NT2/D1 (cell line): ENCODE data around the gene KCNG4.

Experiments used
- DNase-seq: peaks from one replicate; pipeline ENCODE4 v3.0.0-alpha.2; 2011; ENCODE audit warnings: low read depth, low spot score
- H3K27me3 ChIP-seq: 2 replicates; pipeline ENCODE4 v1.6.0; 2011; ENCODE audit warnings: mild to moderate bottlenecking; ENCODE audit not compliant: insufficient read length, insufficient read depth
- H3K36me3 ChIP-seq: 2 replicates; pipeline ENCODE4 v1.6.1; 2011; ENCODE audit warnings: mild to moderate bottlenecking, low read length, mixed read lengths; ENCODE audit not compliant: insufficient read depth, insufficient read length
- H3K4me1 ChIP-seq: 2 replicates; pipeline ENCODE4 v1.5.1; 2011; ENCODE audit not compliant: insufficient read depth, insufficient read length
- H3K4me3 ChIP-seq: 2 replicates; pipeline ENCODE4 v1.5.1; 2011; ENCODE audit warnings: low read depth; ENCODE audit not compliant: insufficient read length
- H3K9ac ChIP-seq: 2 replicates; pipeline ENCODE4 v1.6.0; 2011; ENCODE audit warnings: low read depth; ENCODE audit not compliant: insufficient read length
- H3K9me3 ChIP-seq: 2 replicates; pipeline ENCODE4 v1.5.1; 2011; ENCODE audit warnings: mild to moderate bottlenecking, low read length; ENCODE audit not compliant: insufficient read depth
- SUZ12 ChIP-seq: IDR thresholded peaks from 2 replicates; pipeline ENCODE4 v1.6.1; 2011; ENCODE audit not compliant: insufficient read length, insufficient read depth; ENCODE audit errors: extremely low read depth
- YY1 ChIP-seq: IDR thresholded peaks from 2 replicates; pipeline ENCODE4 v1.6.1; 2011; ENCODE audit not compliant: insufficient read length, insufficient read depth
- ZNF274 ChIP-seq: IDR thresholded peaks from 2 replicates; pipeline ENCODE4 v1.6.1; 2011; ENCODE audit warnings: mild to moderate bottlenecking, low read depth, low read length

The KCNG4 gene

GRCh38 chr16:84239909-84240308 lies at the start of gene KCNG4:
KCNG4 (minus strand) TSS chr16:84240012; CDS start chr16:84237485, 2,527 bp downstream.
- no peak within 1 kb of the TSS for H3K4me3 ChIP-seq
- peaks cover 8% of the 10 kb centered on the region for H3K4me1 ChIP-seq
- no peak within 1 kb of the TSS for H3K9ac ChIP-seq
- H3K9me3 ChIP-seq: peaks cover 16% of the 10 kb centered on the region; the same call in 1 of the 2 replicates
- peaks cover 3% of the 10 kb centered on the region for H3K27me3 ChIP-seq
- no peak for DNase-seq
- no peaks in the 10 kb centered on the region for H3K36me3 ChIP-seq
- TF ChIP-seq YY1 (no peak), SUZ12 (no peak), ZNF274 (no peak)

- H3K4me1 ChIP-seq: peaks cover 7% of the 10 kb centered on the region
- no peak overlapping the region for H3K4me3 ChIP-seq
- DNase-seq: no peak
- no peaks in the 10 kb centered on the region for H3K27me3 ChIP-seq
- no peak for TF ChIP-seq SUZ12
- TF ChIP-seq YY1: no peak
- no peak for TF ChIP-seq ZNF274
- no peaks in the 10 kb centered on the region for H3K9me3 ChIP-seq
- H3K9ac ChIP-seq: no peak overlapping the region
- H3K36me3 ChIP-seq: no peaks in the 10 kb centered on the region
Observed at GRCh38 chr16:84288902-84289301, 49.1 kb upstream of the KCNG4 start.

- H3K9me3 ChIP-seq: no peaks in the 10 kb centered on the region
- no peaks in the 10 kb centered on the region for H3K36me3 ChIP-seq
- no peak overlapping the region for H3K4me3 ChIP-seq
- H3K9ac ChIP-seq: no peak overlapping the region
- TF ChIP-seq ZNF274: no peak
- TF ChIP-seq YY1: no peak
- no peak for TF ChIP-seq SUZ12
- peaks cover 4% of the 10 kb centered on the region for H3K4me1 ChIP-seq
- DNase-seq: no peak
- no peaks in the 10 kb centered on the region for H3K27me3 ChIP-seq
Observed at GRCh38 chr16:84286578-84287240, 46.9 kb upstream of the KCNG4 start.

GRCh38 chr16:84284154-84284722 lies 44.4 kb upstream of the KCNG4 start:
- DNase-seq: peak; percentile 27
- Histone ChIP-seq H3K4me1 (peaks cover 4% of the 10 kb centered on the region), H3K4me3 (no peak overlapping the region), H3K27me3 (no peaks in the 10 kb centered on the region), H3K9ac (peak overlapping the region; percentile 21), H3K36me3 (no peaks in the 10 kb centered on the region), H3K9me3 (no peaks in the 10 kb centered on the region)
- TF ChIP-seq ZNF274 (no peak), YY1 (no peak), SUZ12 (no peak)

- DNase-seq: no peak
- Histone ChIP-seq H3K4me3 (no peak overlapping the region), H3K9me3 (no peaks in the 10 kb centered on the region), H3K27me3 (no peaks in the 10 kb centered on the region), H3K36me3 (no peaks in the 10 kb centered on the region), H3K9ac (peak overlapping the region; percentile 21), H3K4me1 (peaks cover 9% of the 10 kb centered on the region)
- no peak for TF ChIP-seq ZNF274
- TF ChIP-seq SUZ12: no peak
- TF ChIP-seq YY1: no peak
Observed at GRCh38 chr16:84283314-84284153, 43.7 kb upstream of the KCNG4 start.

GRCh38 chr16:84282533-84282932 lies 42.7 kb upstream of the KCNG4 start:
- no peaks in the 10 kb centered on the region for H3K36me3 ChIP-seq
- H3K9ac ChIP-seq: no peak overlapping the region
- peaks cover 10% of the 10 kb centered on the region for H3K4me1 ChIP-seq
- DNase-seq: no peak
- no peak overlapping the region for H3K4me3 ChIP-seq
- H3K9me3 ChIP-seq: no peaks in the 10 kb centered on the region
- TF ChIP-seq SUZ12: no peak
- no peak for TF ChIP-seq ZNF274
- H3K27me3 ChIP-seq: no peaks in the 10 kb centered on the region

- Histone ChIP-seq H3K27me3 (no peaks in the 10 kb centered on the region), H3K36me3 (no peaks in the 10 kb centered on the region), H3K4me3 (no peak overlapping the region), H3K9me3 (no peaks in the 10 kb centered on the region), H3K9ac (no peak overlapping the region), H3K4me1 (peaks cover 10% of the 10 kb centered on the region)
- TF ChIP-seq YY1: no peak
- TF ChIP-seq ZNF274: no peak
- no peak for TF ChIP-seq SUZ12
- no peak for DNase-seq
Observed at GRCh38 chr16:84281074-84281473, 41.3 kb upstream of the KCNG4 start.
